Vagina (tissue), 2 donors: ENCODE data around the gene ITGB7. TPM values are rescaled to one million over a fixed set of nuclear protein-coding genes. Genes with fewer than 3 reads are reported as not detected.
A peak's percentile ranks its signal among the peaks of the same experiment; 100 is the strongest.

ENCODE experiments used
- DNase-seq, 2 donors: peaks; one replicate each; pipeline ENCODE4 v3.0.0-alpha.2; 2017; ENCODE audit errors: extremely low spot score in 2 of 2
- H3K27ac ChIP-seq: fragments of 200-600 bp; sonication (generic); one replicate; pipeline ENCODE4 v1.5.1; 2019
- H3K27me3 ChIP-seq: fragments of 200-600 bp; sonication (generic); one replicate; pipeline ENCODE4 v1.5.1; 2019
- H3K36me3 ChIP-seq, 2 donors: fragments of 200-600 bp; sonication (generic); one replicate each; pipeline ENCODE4 v1.5.1; 2017 to 2019
- H3K4me1 ChIP-seq: fragments of 200-600 bp; sonication (generic); one replicate; pipeline ENCODE4 v1.5.1; 2019
- H3K4me3 ChIP-seq, 2 donors: fragments of 200-600 bp; sonication (generic); 1 replicate in 1 of 2; 2 replicates in 1 of 2; pipeline ENCODE4 v1.5.1; 2016 to 2019
- H3K9me3 ChIP-seq: fragments of 200-600 bp; sonication (generic); one replicate; pipeline ENCODE4 v1.5.1; 2019
- CTCF ChIP-seq, 3 experiments: fragments of 450-650 bp in 2 of 3; fragments of 200-600 bp in 1 of 3; sonication (generic) in 1 of 3; IDR thresholded peaks; one replicate each; pipeline ENCODE4 v1.5.1; 2017 to 2019; ENCODE audit warnings: antibody characterized with exemption in 3 of 3, mild to moderate bottlenecking in 2 of 3, moderate library complexity in 2 of 3
- POLR2A ChIP-seq, 2 donors: fragments of 450-650 bp; IDR thresholded peaks; one replicate each; pipeline ENCODE4 v1.6.1; 2017; ENCODE audit warnings: antibody characterized with exemption in 2 of 2, mild to moderate bottlenecking in 2 of 2, moderate library complexity in 2 of 2
- POLR2AphosphoS5 ChIP-seq, 2 donors: sonication (generic); formaldehyde crosslinking; IDR thresholded peaks; one replicate each; pipeline ENCODE4 v1.9.0; 2017; ENCODE audit warnings: antibody characterized with exemption in 2 of 2, mild to moderate bottlenecking in 2 of 2, low read depth in 1 of 2; ENCODE audit not compliant: insufficient read depth in 1 of 2
- intact Hi-C: fragments of 100-400 bp; cut with DNase I; formaldehyde crosslinking; loops from one replicate; pipeline ENCODE4 v1.15.1; 2023
- total RNA-seq: library from RNA; depleted of rRNA; stranded (reverse); fragments of >200 nt; gene quantifications from one replicate; pipeline ENCODE4 v1.2.3, GENCODE V29; 2016

ITGB7 gene
- total RNA-seq, 1 donor from 2014 or later = 3.7 TPM

GRCh38 chr12:53191885-53192530, 15.0 kb downstream of the ITGB7 start:
- H3K27ac ChIP-seq = no peak overlapping the region
- H3K4me1 ChIP-seq = no peaks in the 10 kb centered on the region
- TF ChIP-seq POLR2A (IDR thresholded peaks at IDR 0.05) = no peak
- no peak for TF ChIP-seq CTCF (IDR thresholded peaks at IDR 0.05)
- no peak for TF ChIP-seq POLR2AphosphoS5 (IDR thresholded peaks at IDR 0.05; ENCODE audit: insufficient read depth in 1 of 2, low read depth in 1 of 2)
- no peaks in the 10 kb centered on the region for H3K27me3 ChIP-seq
- no peak for DNase-seq
- H3K9me3 ChIP-seq = no peaks in the 10 kb centered on the region
- H3K4me3 ChIP-seq = no peak overlapping the region
- intact Hi-C loops = loop anchor here (10.0 kb wide), 1 partner anchor 127 kb away; no protein-coding TSS in a partner anchor
- peaks cover 4 to 19% of the 10 kb centered on the region in 2 donors for H3K36me3 ChIP-seq

GRCh38 chr12:53191096-53191884, 15.8 kb downstream of the ITGB7 start:
- TF ChIP-seq CTCF (IDR thresholded peaks at IDR 0.05) (no peak), POLR2A (IDR thresholded peaks at IDR 0.05) (no peak), POLR2AphosphoS5 (IDR thresholded peaks at IDR 0.05; ENCODE audit: insufficient read depth in 1 of 2, low read depth in 1 of 2) (no peak)
- Histone ChIP-seq H3K4me3 (no peak overlapping the region), H3K9me3 (no peaks in the 10 kb centered on the region), H3K36me3 (peaks cover 5 to 26% of the 10 kb centered on the region in 2 donors), H3K4me1 (no peaks in the 10 kb centered on the region), H3K27me3 (no peaks in the 10 kb centered on the region), H3K27ac (no peak overlapping the region)
- intact Hi-C loops = loop anchor here (10.0 kb wide), 1 partner anchor 126 kb away; no protein-coding TSS in a partner anchor
- no peak for DNase-seq

- peaks cover 5 to 36% of the 10 kb centered on the region in 2 donors for H3K36me3 ChIP-seq
- no peak overlapping the region for H3K4me3 ChIP-seq
- no peaks in the 10 kb centered on the region for H3K27me3 ChIP-seq
- no peak for DNase-seq
- H3K9me3 ChIP-seq = no peaks in the 10 kb centered on the region
- no peak overlapping the region for H3K27ac ChIP-seq
- peak in 2 of 3 experiments; percentile 30 to 45 for TF ChIP-seq CTCF (IDR thresholded peaks at IDR 0.05)
- peak in 1 of 2 donors; percentile 15 for TF ChIP-seq POLR2AphosphoS5 (IDR thresholded peaks at IDR 0.05; ENCODE audit: insufficient read depth in 1 of 2, low read depth in 1 of 2)
- TF ChIP-seq POLR2A (IDR thresholded peaks at IDR 0.05) = no peak
- intact Hi-C loops = loop anchor here (10.0 kb wide), 1 partner anchor 125 kb away; no protein-coding TSS in a partner anchor
- H3K4me1 ChIP-seq = no peaks in the 10 kb centered on the region
These were observed 16.8 kb downstream of the ITGB7 start for GRCh38 chr12:53190108-53190729.

- no peak overlapping the region for H3K4me3 ChIP-seq
- DNase-seq = no peak
- TF ChIP-seq CTCF (IDR thresholded peaks at IDR 0.05) (no peak), POLR2A (IDR thresholded peaks at IDR 0.05) (no peak), POLR2AphosphoS5 (IDR thresholded peaks at IDR 0.05; ENCODE audit: insufficient read depth in 1 of 2, low read depth in 1 of 2) (no peak)
- H3K4me1 ChIP-seq = peaks cover 27% of the 10 kb centered on the region
- H3K9me3 ChIP-seq = no peaks in the 10 kb centered on the region
- no peaks in the 10 kb centered on the region for H3K27me3 ChIP-seq
- intact Hi-C loops = no loop called here
- no peak overlapping the region for H3K27ac ChIP-seq
- peaks cover 5 to 64% of the 10 kb centered on the region in 2 donors for H3K36me3 ChIP-seq
These were observed 19.7 kb downstream of the ITGB7 start for GRCh38 chr12:53187145-53187899.
